HepG2 (cell line): ENCODE results near the gene PTX4.

Source experiments
- CHCHD3 ChIP-seq: sonication (generic); formaldehyde crosslinking; IDR thresholded peaks from 2 replicates; pipeline ENCODE4 v1.8.0; 2022; ENCODE audit warnings: mild to moderate bottlenecking, missing genetic modification reagents, moderate library complexity
- EZH2 ChIP-seq: conservative IDR thresholded peaks from 2 replicates; pipeline ENCODE4 v1.6.1; 2012; ENCODE audit warnings: mild to moderate bottlenecking, low read depth, low read length, moderate library complexity
- JDP2 ChIP-seq: sonication (generic); formaldehyde crosslinking; IDR thresholded peaks from 2 replicates; pipeline ENCODE4 v1.8.1; 2022; ENCODE audit warnings: missing genetic modification reagents, borderline replicate concordance
- MAFK ChIP-seq, 2 experiments: IDR thresholded peaks in 1 of 2; conservative IDR thresholded peaks in 1 of 2; 2 replicates each; pipeline ENCODE4 v1.6.1; 2011; ENCODE audit warnings: improper control_type of control experiment in 2 of 2, low read length in 2 of 2
- MTA1 ChIP-seq: sonication (generic); formaldehyde crosslinking; IDR thresholded peaks from 2 replicates; pipeline ENCODE4 v1.4.0; 2020; ENCODE audit warnings: missing genetic modification reagents, mild to moderate bottlenecking, borderline replicate concordance
- RFX5 ChIP-seq: IDR thresholded peaks from 2 replicates; pipeline ENCODE4 v1.6.1; 2011; ENCODE audit warnings: low read depth, low read length, improper control_type of control experiment
- SETDB1 ChIP-seq: sonication (generic); formaldehyde crosslinking; IDR thresholded peaks from 2 replicates; pipeline ENCODE4 v1.5.1; 2020; ENCODE audit warnings: missing genetic modification reagents, mild to moderate bottlenecking, borderline replicate concordance
- ZNF253 ChIP-seq: sonication (generic); formaldehyde crosslinking; IDR thresholded peaks from 2 replicates; pipeline ENCODE4 v1.8.0; 2022; ENCODE audit warnings: mild to moderate bottlenecking, missing genetic modification reagents, borderline replicate concordance
- ZNF274 ChIP-seq: sonication (generic); formaldehyde crosslinking; IDR thresholded peaks from 2 replicates; pipeline ENCODE4 v1.5.1; 2020; ENCODE audit warnings: mild to moderate bottlenecking, missing genetic modification reagents
- ZNF572 ChIP-seq: sonication (generic); formaldehyde crosslinking; IDR thresholded peaks from 2 replicates; pipeline ENCODE4 v1.5.1; 2020; ENCODE audit warnings: mild to moderate bottlenecking, missing genetic modification reagents
- ZNF615 ChIP-seq: sonication (generic); formaldehyde crosslinking; IDR thresholded peaks from 2 replicates; pipeline ENCODE4 v1.5.0; 2020; ENCODE audit warnings: mild to moderate bottlenecking, missing genetic modification reagents, borderline replicate concordance
- TF ChIP-seq, protein P1 (sequence below): sonication (generic); formaldehyde crosslinking; IDR thresholded peaks from 2 replicates; pipeline ENCODE4 v1.4.0; 2020; ENCODE audit warnings: missing genetic modification reagents, mild to moderate bottlenecking, borderline replicate concordance
- TF ChIP-seq, protein P2 (sequence below): sonication (generic); formaldehyde crosslinking; IDR thresholded peaks from 2 replicates; pipeline ENCODE4 v1.5.0; 2020; ENCODE audit warnings: mild to moderate bottlenecking, missing genetic modification reagents, moderate library complexity
- TF ChIP-seq, protein P3 (sequence below): sonication (generic); formaldehyde crosslinking; IDR thresholded peaks from 2 replicates; pipeline ENCODE4 v1.5.0; 2020; ENCODE audit warnings: mild to moderate bottlenecking, missing genetic modification reagents, borderline replicate concordance

DNA sequence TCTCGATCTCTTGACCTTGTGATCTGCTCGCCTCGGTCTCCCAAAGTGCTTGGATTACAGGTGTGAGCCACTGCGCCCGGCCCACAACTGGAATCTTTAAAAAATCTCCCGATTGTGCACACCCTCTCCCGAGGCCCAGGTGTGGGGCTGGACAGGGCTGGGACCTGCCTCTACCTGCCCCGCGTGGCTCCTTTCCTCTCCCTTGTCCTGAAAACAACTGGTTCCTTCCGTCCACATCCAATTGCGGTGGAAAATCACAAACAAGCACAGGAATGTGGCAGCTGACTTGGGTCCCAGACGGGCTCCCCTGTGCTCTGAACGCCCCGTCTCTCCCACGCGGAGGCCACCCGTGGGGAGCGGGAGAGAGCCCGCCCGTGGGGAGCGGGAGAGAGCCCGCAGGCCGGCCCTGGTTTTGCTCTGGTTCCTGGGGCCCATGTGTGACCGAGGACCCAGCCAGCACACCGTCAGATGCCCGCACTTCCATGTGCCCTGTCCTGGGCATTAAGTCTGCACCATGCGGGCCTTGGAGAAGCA is 41.7 kb upstream of the PTX4 start:
- TF ChIP-seq CHCHD3 (CRISPR knock-in tag) (no peak), SETDB1 (no peak), RFX5 (no peak), ZNF615 (CRISPR knock-in tag) (no peak), JDP2 (CRISPR knock-in tag) (no peak), MAFK (conservative IDR thresholded peaks at IDR 0.05 in 1 of 2, IDR thresholded peaks at IDR 0.05 in 1 of 2; ENCODE audit: low read length in 2 of 2) (no peak), ZNF274 (no peak), EZH2 (no peak), ZNF572 (no peak), ZNF253 (CRISPR knock-in tag) (no peak), MTA1 (CRISPR knock-in tag) (no peak)
- TF ChIP-seq, protein P1, sequence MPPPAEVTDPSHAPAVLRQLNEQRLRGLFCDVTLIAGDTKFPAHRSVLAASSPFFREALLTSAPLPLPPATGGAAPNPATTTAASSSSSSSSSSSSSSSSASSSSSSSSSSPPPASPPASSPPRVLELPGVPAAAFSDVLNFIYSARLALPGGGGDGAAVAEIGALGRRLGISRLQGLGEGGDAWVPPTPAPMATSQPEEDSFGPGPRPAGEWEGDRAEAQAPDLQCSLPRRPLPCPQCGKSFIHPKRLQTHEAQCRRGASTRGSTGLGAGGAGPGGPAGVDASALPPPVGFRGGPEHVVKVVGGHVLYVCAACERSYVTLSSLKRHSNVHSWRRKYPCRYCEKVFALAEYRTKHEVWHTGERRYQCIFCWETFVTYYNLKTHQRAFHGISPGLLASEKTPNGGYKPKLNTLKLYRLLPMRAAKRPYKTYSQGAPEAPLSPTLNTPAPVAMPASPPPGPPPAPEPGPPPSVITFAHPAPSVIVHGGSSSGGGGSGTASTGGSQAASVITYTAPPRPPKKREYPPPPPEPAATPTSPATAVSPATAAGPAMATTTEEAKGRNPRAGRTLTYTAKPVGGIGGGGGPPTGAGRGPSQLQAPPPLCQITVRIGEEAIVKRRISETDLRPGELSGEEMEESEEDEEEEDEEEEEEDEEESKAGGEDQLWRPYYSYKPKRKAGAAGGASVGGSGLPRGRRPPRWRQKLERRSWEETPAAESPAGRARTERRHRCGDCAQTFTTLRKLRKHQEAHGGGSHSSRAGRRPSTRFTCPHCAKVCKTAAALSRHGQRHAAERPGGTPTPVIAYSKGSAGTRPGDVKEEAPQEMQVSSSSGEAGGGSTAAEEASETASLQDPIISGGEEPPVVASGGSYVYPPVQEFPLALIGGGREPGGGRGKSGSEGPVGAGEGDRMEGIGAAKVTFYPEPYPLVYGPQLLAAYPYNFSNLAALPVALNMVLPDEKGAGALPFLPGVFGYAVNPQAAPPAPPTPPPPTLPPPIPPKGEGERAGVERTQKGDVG (CRISPR knock-in tag) = no peak
- TF ChIP-seq, protein P2, sequence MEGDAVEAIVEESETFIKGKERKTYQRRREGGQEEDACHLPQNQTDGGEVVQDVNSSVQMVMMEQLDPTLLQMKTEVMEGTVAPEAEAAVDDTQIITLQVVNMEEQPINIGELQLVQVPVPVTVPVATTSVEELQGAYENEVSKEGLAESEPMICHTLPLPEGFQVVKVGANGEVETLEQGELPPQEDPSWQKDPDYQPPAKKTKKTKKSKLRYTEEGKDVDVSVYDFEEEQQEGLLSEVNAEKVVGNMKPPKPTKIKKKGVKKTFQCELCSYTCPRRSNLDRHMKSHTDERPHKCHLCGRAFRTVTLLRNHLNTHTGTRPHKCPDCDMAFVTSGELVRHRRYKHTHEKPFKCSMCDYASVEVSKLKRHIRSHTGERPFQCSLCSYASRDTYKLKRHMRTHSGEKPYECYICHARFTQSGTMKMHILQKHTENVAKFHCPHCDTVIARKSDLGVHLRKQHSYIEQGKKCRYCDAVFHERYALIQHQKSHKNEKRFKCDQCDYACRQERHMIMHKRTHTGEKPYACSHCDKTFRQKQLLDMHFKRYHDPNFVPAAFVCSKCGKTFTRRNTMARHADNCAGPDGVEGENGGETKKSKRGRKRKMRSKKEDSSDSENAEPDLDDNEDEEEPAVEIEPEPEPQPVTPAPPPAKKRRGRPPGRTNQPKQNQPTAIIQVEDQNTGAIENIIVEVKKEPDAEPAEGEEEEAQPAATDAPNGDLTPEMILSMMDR (CRISPR knock-in tag) = no peak
- TF ChIP-seq, protein P3, sequence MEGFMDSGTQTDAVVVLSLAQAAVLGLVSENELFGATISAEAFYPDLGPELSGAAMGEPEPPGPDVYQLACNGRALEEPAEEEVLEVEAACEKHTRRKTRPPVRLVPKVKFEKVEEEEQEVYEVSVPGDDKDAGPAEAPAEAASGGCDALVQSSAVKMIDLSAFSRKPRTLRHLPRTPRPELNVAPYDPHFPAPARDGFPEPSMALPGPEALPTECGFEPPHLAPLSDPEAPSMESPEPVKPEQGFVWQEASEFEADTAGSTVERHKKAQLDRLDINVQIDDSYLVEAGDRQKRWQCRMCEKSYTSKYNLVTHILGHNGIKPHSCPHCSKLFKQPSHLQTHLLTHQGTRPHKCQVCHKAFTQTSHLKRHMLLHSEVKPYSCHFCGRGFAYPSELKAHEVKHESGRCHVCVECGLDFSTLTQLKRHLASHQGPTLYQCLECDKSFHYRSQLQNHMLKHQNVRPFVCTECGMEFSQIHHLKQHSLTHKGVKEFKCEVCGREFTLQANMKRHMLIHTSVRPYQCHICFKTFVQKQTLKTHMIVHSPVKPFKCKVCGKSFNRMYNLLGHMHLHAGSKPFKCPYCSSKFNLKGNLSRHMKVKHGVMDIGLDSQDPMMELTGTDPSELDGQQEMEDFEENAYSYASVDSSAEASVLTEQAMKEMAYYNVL (CRISPR knock-in tag) = no peak
